Activated CD4-positive, alpha-beta memory T cell treated with anti-CD3 and anti-CD28 coated beads for 36 hours (primary cell): Measurements from ENCODE around the gene PARP4. TPM values are rescaled to one million over a fixed set of nuclear protein-coding genes. Genes with fewer than 3 reads are reported as not detected.
"Not testable (repeated sequence)": the region's sequence is repeated elsewhere in the genome, so short reads cannot be mapped to it uniquely, and the experiment has no call there.

Experiments
- CTCF ChIA-PET: fragments of 350-600 bp; sonication (Branson Sonifier 250); formaldehyde crosslinking; loops from one replicate; lab custom pipeline; 2021; ENCODE audit warnings: antibody characterized with exemption, inconsistent platforms; lab: Charles Lee
- POLR2A ChIA-PET: fragments of 350-600 bp; sonication (Branson Sonifier 250); formaldehyde crosslinking; loops from one replicate; lab custom pipeline; 2021; ENCODE audit warnings: antibody characterized with exemption; lab: Charles Lee
- DNase-seq: peaks from one replicate; pipeline ENCODE4 v3.0.0-alpha.2; 2020
- H3K27ac Mint-ChIP-seq: one replicate; pipeline ENCODE4 v1.8.0; 2021; ENCODE audit warnings: mixed read lengths
- H3K27me3 Mint-ChIP-seq: one replicate; pipeline ENCODE4 v1.8.0; 2021; ENCODE audit warnings: mixed read lengths
- H3K36me3 Mint-ChIP-seq: one replicate; pipeline ENCODE4 v1.8.0; 2021; ENCODE audit warnings: mixed read lengths
- H3K4me1 Mint-ChIP-seq: one replicate; pipeline ENCODE4 v1.8.0; 2021; ENCODE audit warnings: low read depth, mixed read lengths
- H3K4me3 Mint-ChIP-seq: one replicate; pipeline ENCODE4 v1.8.0; 2021; ENCODE audit warnings: mild to moderate bottlenecking, mixed read lengths
- H3K9me3 Mint-ChIP-seq: one replicate; pipeline ENCODE4 v1.8.0; 2021; ENCODE audit warnings: mixed read lengths
- intact Hi-C: fragments of 100-400 bp; cut with micrococcal nuclease; formaldehyde crosslinking; loops from one replicate; pipeline ENCODE4 v1.15.1; 2023
- total RNA-seq, 2 experiments: library from RNA; stranded (reverse); gene quantifications; one replicate each; pipeline ENCODE4 v1.2.3, GENCODE V29; 2021

Gene PARP4
- total RNA-seq, 2 experiments from 2014 or later = 20.7 to 22.2 TPM

DNA sequence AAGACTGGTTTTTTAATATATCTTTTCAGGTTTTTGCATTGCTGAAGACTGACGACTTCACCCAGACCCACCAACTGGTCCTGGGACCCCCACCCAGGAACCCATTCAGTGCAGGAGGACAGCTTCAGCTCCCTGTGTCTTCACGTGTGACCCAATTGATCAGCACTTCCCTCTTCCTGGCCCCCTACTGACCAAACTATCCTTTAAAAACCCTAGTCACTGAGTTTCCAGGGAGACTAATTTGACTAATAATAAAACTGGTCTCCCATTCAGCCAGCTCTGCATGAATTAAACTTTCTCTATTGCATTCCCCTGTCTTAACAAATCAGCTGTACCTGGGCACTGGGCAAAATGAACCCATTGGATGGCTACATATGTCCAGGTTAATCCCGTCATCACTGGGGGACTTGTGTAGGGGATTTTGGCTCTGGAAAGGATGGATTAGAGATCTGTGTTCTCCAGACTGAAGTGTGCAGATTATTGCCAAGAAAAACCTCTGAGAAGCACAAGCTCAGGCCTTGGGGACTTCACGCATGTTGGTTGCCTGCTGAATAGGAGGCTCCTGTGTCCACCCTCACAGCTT, 16.3 kb upstream of the PARP4 start:
- H3K27me3 Mint-ChIP-seq = peaks cover 36% of the 10 kb centered on the region

DNA sequence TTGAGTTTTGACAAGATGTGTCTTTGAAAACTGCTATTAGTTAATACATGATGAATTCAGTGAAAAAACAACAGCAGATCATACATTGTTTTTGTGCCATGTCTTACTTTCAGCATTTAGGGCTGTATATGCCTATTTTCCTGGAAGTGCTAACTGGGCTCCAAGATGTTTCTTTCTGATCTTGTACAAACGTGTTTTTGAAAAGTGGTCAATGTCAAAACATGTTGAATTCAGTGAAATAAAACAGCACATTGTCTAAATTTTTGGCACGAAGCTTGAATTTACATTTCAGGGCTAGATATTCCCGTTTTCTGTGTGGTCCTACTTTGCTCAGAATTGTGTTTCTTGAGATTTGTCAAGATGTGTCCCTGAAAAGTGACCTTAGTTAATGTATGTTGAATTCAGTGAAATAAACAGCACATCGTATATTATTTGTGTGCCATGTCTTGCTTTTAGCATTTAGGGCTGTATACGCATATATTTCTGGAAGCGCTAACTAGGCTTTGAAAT, 14.7 kb upstream of the PARP4 start:
- no peak for DNase-seq
- no peak overlapping the region for H3K4me3 Mint-ChIP-seq
- H3K27ac Mint-ChIP-seq = no peak overlapping the region
- intact Hi-C loops = no loop called here
- H3K9me3 Mint-ChIP-seq = no peaks in the 10 kb centered on the region
- H3K36me3 Mint-ChIP-seq = no peaks in the 10 kb centered on the region
- ChIA-PET POLR2A (no interaction called here), CTCF (interaction anchor here (0.6 kb wide), 1 partner anchor 460 kb away, joined by 3 read pairs; no protein-coding TSS in a partner anchor)
- H3K4me1 Mint-ChIP-seq = no peaks in the 10 kb centered on the region
- H3K27me3 Mint-ChIP-seq = peaks cover 28% of the 10 kb centered on the region

More for the DNA sequence above, 16.3 kb upstream of the PARP4 start:
- no peak for DNase-seq
- H3K9me3 Mint-ChIP-seq = no peaks in the 10 kb centered on the region
- H3K36me3 Mint-ChIP-seq = no peaks in the 10 kb centered on the region
- intact Hi-C loops = no loop called here
- CTCF ChIA-PET = no interaction called here
- no peaks in the 10 kb centered on the region for H3K4me1 Mint-ChIP-seq
- no peak overlapping the region for H3K4me3 Mint-ChIP-seq
- POLR2A ChIA-PET = interaction anchor here (1.0 kb wide), 1 partner anchor 10 kb away, joined by 3 read pairs; no protein-coding TSS in a partner anchor
- no peak overlapping the region for H3K27ac Mint-ChIP-seq

DNA sequence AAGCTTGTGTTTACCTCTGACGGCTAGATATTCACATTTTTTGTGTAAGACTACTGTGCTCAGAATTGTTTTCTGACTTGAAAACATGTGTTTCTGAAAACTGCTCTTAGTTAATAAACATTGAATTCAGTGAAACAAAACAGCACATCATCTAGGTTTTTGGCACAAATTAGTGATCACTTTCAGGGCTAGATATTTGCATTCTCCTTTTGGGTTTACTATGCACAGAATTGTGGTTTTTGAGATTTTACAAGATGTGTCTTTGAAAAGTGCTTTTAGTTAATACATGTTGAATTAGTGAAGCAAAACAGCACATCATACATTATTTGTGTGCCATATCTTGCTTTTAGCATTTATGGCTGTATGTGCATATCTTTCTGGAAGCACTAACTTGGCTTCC, 8.2 kb upstream of the PARP4 start:
- POLR2A ChIA-PET = no interaction called here
- H3K27me3 Mint-ChIP-seq = no peaks in the 10 kb centered on the region
- CTCF ChIA-PET = interaction anchor here (1.4 kb wide), 1 partner anchor 162 kb away, joined by 3 read pairs; no protein-coding TSS in a partner anchor
- DNase-seq = no peak
- no peak overlapping the region for H3K27ac Mint-ChIP-seq
- H3K4me3 Mint-ChIP-seq = no peak overlapping the region
- intact Hi-C loops = no loop called here
- H3K36me3 Mint-ChIP-seq = no peaks in the 10 kb centered on the region
- H3K9me3 Mint-ChIP-seq = no peaks in the 10 kb centered on the region
- H3K4me1 Mint-ChIP-seq = no peaks in the 10 kb centered on the region

DNA sequence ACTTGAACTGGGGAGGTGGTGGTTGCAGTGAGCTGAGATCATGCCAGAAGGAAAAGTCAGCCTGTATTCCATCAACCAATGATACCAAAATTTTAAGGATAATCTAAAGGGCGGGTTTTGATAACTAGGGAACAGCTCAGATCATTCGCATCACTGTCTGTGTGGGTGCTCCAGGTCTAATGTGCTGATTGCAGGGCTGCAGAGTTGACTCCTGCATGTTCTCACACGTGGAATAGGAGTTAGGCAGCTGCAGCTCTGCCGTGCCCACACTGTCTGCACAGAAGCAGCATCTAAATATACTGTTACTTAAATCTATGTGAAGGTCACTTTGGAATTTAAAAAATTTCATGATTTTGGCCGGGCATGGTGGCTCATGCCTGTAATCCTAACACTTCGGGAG, 4.3 kb upstream of the PARP4 start:
- ChIA-PET POLR2A (no interaction called here), CTCF (no interaction called here)
- Mint-ChIP-seq H3K9me3 (no peaks in the 10 kb centered on the region), H3K4me3 (no peak overlapping the region), H3K4me1 (peaks cover 13% of the 10 kb centered on the region), H3K36me3 (no peaks in the 10 kb centered on the region), H3K27me3 (no peaks in the 10 kb centered on the region), H3K27ac (no peak overlapping the region)
- DNase-seq = no peak
- intact Hi-C loops = no loop called here

DNA sequence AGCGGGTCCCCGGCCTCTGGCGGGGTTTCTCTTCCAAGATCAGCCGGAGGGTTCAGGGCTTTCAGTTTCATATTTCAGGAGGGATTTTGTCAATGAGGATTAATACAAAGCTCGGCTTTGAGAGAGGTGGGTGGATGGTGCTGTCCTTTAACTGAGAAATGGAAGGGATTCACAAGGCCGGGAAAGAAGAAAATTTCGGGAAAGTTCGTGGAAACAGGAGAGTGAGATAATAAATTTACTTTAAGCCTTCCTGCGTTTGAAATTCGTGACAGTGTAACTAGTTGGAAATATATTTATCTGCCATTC, 283 bp upstream of the PARP4 start:
- intact Hi-C loops = loop anchor here (2.0 to 5.0 kb wide), 4 partner anchors 104 to 409 kb away; a partner anchor contains a TSS
- ChIA-PET POLR2A (interaction anchor here (1.8 to 2.1 kb wide), 2 partner anchors 239 to 262 kb away, joined by 5 to 6 read pairs; no protein-coding TSS in a partner anchor), CTCF (no interaction called here)
- peak overlapping the region; percentile 94 for H3K27ac Mint-ChIP-seq
- H3K4me1 Mint-ChIP-seq = peaks cover 27% of the 10 kb centered on the region
- peak overlapping the region; percentile 76 for H3K4me3 Mint-ChIP-seq
- DNase-seq = no peak
- no peaks in the 10 kb centered on the region for H3K9me3 Mint-ChIP-seq
- no peaks in the 10 kb centered on the region for H3K27me3 Mint-ChIP-seq
- no peaks in the 10 kb centered on the region for H3K36me3 Mint-ChIP-seq

DNA sequence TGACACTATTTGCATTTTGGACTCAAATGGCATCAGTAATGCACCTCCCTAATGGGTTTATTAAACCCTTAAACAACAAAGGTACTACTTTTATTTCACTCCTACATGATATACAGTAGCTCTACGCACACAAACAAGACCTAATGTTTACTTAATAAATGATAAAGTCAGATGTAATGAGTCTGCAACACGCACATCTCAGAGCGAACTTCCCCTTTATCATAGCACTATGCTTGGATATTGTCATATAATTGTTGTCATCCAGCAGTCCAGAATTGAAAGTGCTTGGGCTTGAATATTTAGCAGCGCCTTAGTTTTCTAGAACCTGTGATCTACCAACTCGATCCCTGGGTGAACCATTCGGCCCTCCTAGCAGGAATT, 772 bp downstream of the PARP4 start:
- Mint-ChIP-seq H3K27ac (peak overlapping the region; percentile 94), H3K36me3 (no peaks in the 10 kb centered on the region), H3K27me3 (no peaks in the 10 kb centered on the region), H3K9me3 (no peaks in the 10 kb centered on the region), H3K4me3 (peak overlapping the region; percentile 76), H3K4me1 (peaks cover 28% of the 10 kb centered on the region)
- ChIA-PET POLR2A (interaction anchor here (1.8 to 2.1 kb wide), 2 partner anchors 238 to 261 kb away, joined by 5 to 6 read pairs; no protein-coding TSS in a partner anchor), CTCF (interaction anchor here (0.7 kb wide), 1 partner anchor 182 kb away, joined by 3 read pairs; no protein-coding TSS in a partner anchor)
- intact Hi-C loops = loop anchor here (1.0 to 5.0 kb wide), 8 partner anchors 53 to 546 kb away; a partner anchor contains a TSS
- no peak for DNase-seq

DNA sequence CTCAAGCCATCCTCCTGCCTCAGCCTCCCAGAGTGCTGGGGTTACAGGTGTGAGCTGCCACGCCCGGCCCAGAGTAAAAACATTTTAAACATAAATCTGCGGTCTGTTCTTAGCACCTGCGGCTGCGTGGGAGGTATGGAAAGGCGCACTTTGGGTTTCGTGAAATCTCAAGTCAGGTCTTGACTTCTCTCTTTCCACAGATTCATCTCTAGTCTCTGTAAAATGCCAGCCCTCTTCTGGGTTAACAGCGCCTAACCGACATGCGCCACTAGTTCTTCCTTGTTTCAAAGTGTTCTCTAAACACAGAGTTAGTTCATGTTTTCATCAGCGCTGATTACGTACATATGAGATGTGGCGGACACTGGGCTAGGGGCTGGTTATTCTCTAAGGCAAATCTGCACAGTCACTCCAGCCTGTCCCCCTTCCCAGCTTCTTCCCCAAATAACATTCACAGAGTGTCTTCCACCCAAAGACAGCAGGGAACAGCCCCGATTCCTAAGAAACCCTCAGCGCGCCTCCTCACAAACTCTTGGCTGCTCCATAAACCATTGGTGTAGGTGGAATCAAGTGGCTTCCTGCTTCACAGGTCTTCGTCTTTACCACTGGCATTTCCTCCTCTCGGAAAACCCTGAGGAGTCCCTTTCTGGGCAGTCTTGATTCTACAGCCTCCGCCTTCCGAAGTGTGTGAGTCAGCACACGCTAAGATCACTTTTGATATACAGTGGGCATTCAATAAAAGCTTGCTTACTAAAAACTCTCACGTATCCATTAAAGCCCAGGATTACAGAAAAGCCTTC, 1.4 kb downstream of the PARP4 start:
- Mint-ChIP-seq H3K27ac (peak overlapping the region; percentile 94), H3K9me3 (no peaks in the 10 kb centered on the region), H3K4me3 (peak overlapping the region; percentile 76), H3K27me3 (no peaks in the 10 kb centered on the region), H3K36me3 (no peaks in the 10 kb centered on the region), H3K4me1 (peaks cover 28% of the 10 kb centered on the region)
- intact Hi-C loops = loop anchor here (1.0 to 5.0 kb wide), 7 partner anchors 52 to 545 kb away; a partner anchor contains a TSS
- ChIA-PET POLR2A (interaction anchor here (1.8 to 2.1 kb wide), 2 partner anchors 237 to 260 kb away, joined by 5 to 6 read pairs; no protein-coding TSS in a partner anchor), CTCF (interaction anchor here (0.7 to 1.2 kb wide), 3 partner anchors 45 to 183 kb away, joined by 3 to 4 read pairs (median 3); no protein-coding TSS in a partner anchor)
- DNase-seq = peak; percentile 87

DNA sequence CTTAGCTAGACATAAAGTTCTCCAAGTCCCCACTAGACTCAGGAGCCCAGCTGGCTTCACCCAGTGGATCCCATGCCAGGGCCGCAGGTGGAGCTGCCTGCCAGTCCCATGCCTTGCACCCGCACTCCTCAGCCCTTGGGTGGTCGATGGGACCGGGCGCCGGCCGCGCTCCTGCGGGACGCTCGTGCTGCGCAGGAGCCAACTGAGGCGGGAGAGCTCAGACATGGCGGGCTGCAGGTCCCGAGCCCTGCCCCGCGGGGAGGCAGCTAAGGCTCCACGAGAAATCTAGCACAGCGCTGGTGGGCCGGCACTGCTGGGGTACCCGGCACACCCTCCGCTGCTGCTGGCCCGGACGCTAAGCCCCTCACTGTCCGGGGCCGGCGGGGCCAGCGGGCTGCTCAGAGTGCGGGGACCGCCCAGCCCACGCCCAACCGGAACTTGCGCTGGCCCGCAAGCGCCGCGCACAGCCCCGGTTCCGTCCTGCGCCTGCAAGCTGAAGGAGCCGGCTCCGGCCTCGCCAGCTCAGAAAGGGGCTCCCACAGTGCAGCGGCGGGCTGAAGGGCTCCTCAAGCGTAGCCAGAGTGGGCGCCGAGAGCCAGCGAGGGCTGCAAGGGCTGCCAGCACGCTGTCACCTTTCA, 5.8 kb downstream of the PARP4 start:
- H3K9me3 Mint-ChIP-seq = no peaks in the 10 kb centered on the region
- no peak overlapping the region for H3K4me3 Mint-ChIP-seq
- peaks cover 28% of the 10 kb centered on the region for H3K4me1 Mint-ChIP-seq
- H3K36me3 Mint-ChIP-seq = peaks cover 7% of the 10 kb centered on the region
- intact Hi-C loops = no loop called here
- no peaks in the 10 kb centered on the region for H3K27me3 Mint-ChIP-seq
- CTCF ChIA-PET = no interaction called here
- POLR2A ChIA-PET = interaction anchor here (1.5 kb wide), 1 partner anchor 48 kb away, joined by 3 read pairs; no protein-coding TSS in a partner anchor
- DNase-seq = no peak
- H3K27ac Mint-ChIP-seq = no peak overlapping the region

DNA sequence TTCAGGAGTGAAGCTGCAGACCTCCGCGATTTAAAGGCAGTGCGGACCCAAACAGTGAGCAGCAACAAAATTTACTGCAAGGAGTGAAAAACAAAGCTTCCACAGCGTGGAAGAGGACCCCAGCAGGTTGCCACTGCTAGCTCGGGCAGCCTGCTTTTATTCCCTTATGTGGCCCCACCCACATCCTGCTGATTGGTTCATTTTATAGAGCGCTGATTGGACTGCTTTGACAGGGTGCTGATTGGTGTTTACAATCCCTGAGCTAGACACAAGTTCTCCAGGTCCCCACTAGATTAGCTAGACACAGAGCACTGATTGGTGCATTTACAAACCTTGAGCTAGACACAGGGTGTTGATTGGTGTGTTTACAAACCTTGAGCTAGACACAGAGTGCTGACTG, 6.3 kb downstream of the PARP4 start:
- H3K4me1 Mint-ChIP-seq = peaks cover 25% of the 10 kb centered on the region
- H3K36me3 Mint-ChIP-seq, H3K9me3 Mint-ChIP-seq, CTCF ChIA-PET, intact Hi-C loops, H3K27ac Mint-ChIP-seq, H3K4me3 Mint-ChIP-seq, H3K27me3 Mint-ChIP-seq, DNase-seq: not testable (repeated sequence)
- POLR2A ChIA-PET = interaction anchor here (1.5 kb wide), 1 partner anchor 47 kb away, joined by 3 read pairs; no protein-coding TSS in a partner anchor

DNA sequence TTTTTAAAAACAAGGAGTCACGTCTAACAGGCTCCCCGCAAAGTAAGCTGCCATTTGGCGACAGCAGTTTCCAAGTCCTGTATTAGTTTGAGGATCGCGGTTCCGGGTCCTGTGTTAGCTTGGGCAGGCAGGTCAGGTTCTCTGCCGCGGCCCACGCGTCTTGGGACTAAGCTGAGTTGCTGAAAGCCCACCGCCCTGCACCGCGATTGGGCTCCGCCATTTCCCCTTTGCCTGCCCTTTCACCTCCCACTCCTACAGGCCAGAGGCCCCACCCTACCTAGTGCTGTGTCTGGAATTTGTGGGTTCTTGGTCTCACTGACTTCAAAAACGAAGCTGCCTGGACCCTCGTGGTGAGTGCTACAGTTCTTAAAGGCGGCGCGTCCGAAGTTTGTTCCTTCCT, 6.8 kb downstream of the PARP4 start:
- H3K4me1 Mint-ChIP-seq = peaks cover 25% of the 10 kb centered on the region
- no peak overlapping the region for H3K4me3 Mint-ChIP-seq
- ChIA-PET POLR2A (interaction anchor here (1.5 kb wide), 1 partner anchor 47 kb away, joined by 3 read pairs; no protein-coding TSS in a partner anchor), CTCF (no interaction called here)
- peaks cover 13% of the 10 kb centered on the region for H3K36me3 Mint-ChIP-seq
- H3K27me3 Mint-ChIP-seq = no peaks in the 10 kb centered on the region
- H3K27ac Mint-ChIP-seq = no peak overlapping the region
- DNase-seq = no peak
- no peaks in the 10 kb centered on the region for H3K9me3 Mint-ChIP-seq
- intact Hi-C loops = no loop called here

DNA sequence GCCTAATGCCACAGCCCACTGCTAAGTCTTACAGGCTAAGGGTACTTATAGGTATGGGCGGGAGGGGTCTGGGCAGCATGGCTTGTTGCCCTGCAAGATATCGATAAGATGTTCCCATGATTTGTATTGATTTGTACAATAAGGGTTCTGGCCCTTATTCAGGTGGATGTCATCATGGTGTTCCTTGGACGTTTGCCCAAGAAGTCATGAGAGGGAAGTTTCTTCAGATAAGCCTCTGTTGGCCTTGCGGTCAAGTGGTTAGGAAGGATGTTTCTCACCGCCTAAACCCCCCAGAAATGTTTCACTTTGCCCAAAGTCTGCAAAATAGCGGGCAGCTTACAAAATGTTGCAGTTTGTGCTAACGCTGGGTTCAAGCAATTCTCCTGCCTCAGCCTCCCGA, 7.3 kb downstream of the PARP4 start:
- H3K27ac Mint-ChIP-seq = no peak overlapping the region
- no peak for DNase-seq
- peaks cover 13% of the 10 kb centered on the region for H3K36me3 Mint-ChIP-seq
- intact Hi-C loops = no loop called here
- peaks cover 24% of the 10 kb centered on the region for H3K4me1 Mint-ChIP-seq
- ChIA-PET CTCF (no interaction called here), POLR2A (interaction anchor here (1.5 kb wide), 1 partner anchor 46 kb away, joined by 3 read pairs; no protein-coding TSS in a partner anchor)
- H3K9me3 Mint-ChIP-seq = no peaks in the 10 kb centered on the region
- no peak overlapping the region for H3K4me3 Mint-ChIP-seq
- no peaks in the 10 kb centered on the region for H3K27me3 Mint-ChIP-seq

DNA sequence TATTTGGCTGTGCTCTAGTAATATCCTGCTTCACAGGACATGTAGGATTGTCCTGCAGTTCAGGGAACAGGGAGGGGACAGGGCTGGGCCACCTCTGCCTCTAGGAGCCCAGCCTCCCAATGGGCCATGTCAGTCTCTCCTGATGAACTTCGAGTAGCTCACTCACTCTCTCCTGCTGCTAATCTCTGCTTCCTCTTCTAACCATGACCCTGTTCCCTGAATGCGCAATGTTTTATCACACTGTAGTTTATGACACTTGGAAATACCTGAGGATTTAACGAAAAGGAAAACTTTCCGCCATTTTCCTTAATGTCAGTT, 9.2 kb downstream of the PARP4 start:
- ChIA-PET POLR2A (no interaction called here), CTCF (no interaction called here)
- intact Hi-C loops = no loop called here
- Mint-ChIP-seq H3K4me3 (no peak overlapping the region), H3K9me3 (no peaks in the 10 kb centered on the region), H3K4me1 (peaks cover 24% of the 10 kb centered on the region), H3K27me3 (no peaks in the 10 kb centered on the region), H3K36me3 (peaks cover 19% of the 10 kb centered on the region), H3K27ac (no peak overlapping the region)
- no peak for DNase-seq
